Measurements from ENCODE around the gene SOX30.

The SOX30 gene

GRCh38 chr5:157606046-157606445 is 46.2 kb downstream of the SOX30 start:
- DNase-seq (ENCODE audit: low read depth, low spot score) = no peak
- no peak overlapping the region for H3K9ac ChIP-seq (ENCODE audit: insufficient read length)
- no peaks in the 10 kb centered on the region for H3K9me3 ChIP-seq (ENCODE audit: low read depth, low read length)
- H3K36me3 ChIP-seq (ENCODE audit: insufficient read depth, low read length) = no peaks in the 10 kb centered on the region
- no peak overlapping the region for H3K4me3 ChIP-seq
- TF ChIP-seq POLR2AphosphoS5 (IDR thresholded peaks at IDR 0.05; ENCODE audit: borderline replicate concordance, low read depth, low read length) (no peak), EZH2 (IDR thresholded peaks at IDR 0.05) (no peak), FOXP2 (optimal IDR thresholded peaks at IDR 0.05; ENCODE audit: control extremely low read depth, extremely low read length, insufficient read depth) (no peak)
- H3K27ac ChIP-seq = no peak overlapping the region

GRCh38 chr5:157603333-157604190 is 48.7 kb downstream of the SOX30 start:
- Histone ChIP-seq H3K27ac (no peak overlapping the region), H3K9ac (ENCODE audit: insufficient read length) (no peak overlapping the region), H3K9me3 (ENCODE audit: low read depth, low read length) (no peaks in the 10 kb centered on the region), H3K4me3 (no peak overlapping the region), H3K36me3 (ENCODE audit: insufficient read depth, low read length) (no peaks in the 10 kb centered on the region)
- TF ChIP-seq POLR2AphosphoS5 (IDR thresholded peaks at IDR 0.05; ENCODE audit: borderline replicate concordance, low read depth, low read length) = no peak
- no peak for TF ChIP-seq EZH2 (IDR thresholded peaks at IDR 0.05)
- no peak for TF ChIP-seq FOXP2 (optimal IDR thresholded peaks at IDR 0.05; ENCODE audit: control extremely low read depth, extremely low read length, insufficient read depth)
- DNase-seq (ENCODE audit: low read depth, low spot score) = no peak

GRCh38 chr5:157602505-157602904 is 49.7 kb downstream of the SOX30 start:
- no peak overlapping the region for H3K27ac ChIP-seq
- no peaks in the 10 kb centered on the region for H3K36me3 ChIP-seq (ENCODE audit: insufficient read depth, low read length)
- no peak overlapping the region for H3K9ac ChIP-seq (ENCODE audit: insufficient read length)
- H3K4me3 ChIP-seq = no peak overlapping the region
- DNase-seq (ENCODE audit: low read depth, low spot score) = no peak
- H3K9me3 ChIP-seq (ENCODE audit: low read depth, low read length) = no peaks in the 10 kb centered on the region
- TF ChIP-seq EZH2 (IDR thresholded peaks at IDR 0.05) (no peak), FOXP2 (optimal IDR thresholded peaks at IDR 0.05; ENCODE audit: control extremely low read depth, extremely low read length, insufficient read depth) (no peak), POLR2AphosphoS5 (IDR thresholded peaks at IDR 0.05; ENCODE audit: borderline replicate concordance, low read depth, low read length) (no peak)

- no peak for DNase-seq (ENCODE audit: low read depth, low spot score)
- no peaks in the 10 kb centered on the region for H3K9me3 ChIP-seq (ENCODE audit: low read depth, low read length)
- H3K36me3 ChIP-seq (ENCODE audit: insufficient read depth, low read length) = no peaks in the 10 kb centered on the region
- H3K4me3 ChIP-seq = no peak overlapping the region
- TF ChIP-seq FOXP2 (optimal IDR thresholded peaks at IDR 0.05; ENCODE audit: control extremely low read depth, extremely low read length, insufficient read depth) (no peak), EZH2 (IDR thresholded peaks at IDR 0.05) (no peak), POLR2AphosphoS5 (IDR thresholded peaks at IDR 0.05; ENCODE audit: borderline replicate concordance, low read depth, low read length) (no peak)
- no peak overlapping the region for H3K9ac ChIP-seq (ENCODE audit: insufficient read length)
- no peak overlapping the region for H3K27ac ChIP-seq
These were observed 52.0 kb downstream of the SOX30 start for GRCh38 chr5:157600252-157600651.

- Histone ChIP-seq H3K36me3 (ENCODE audit: insufficient read depth, low read length) (no peaks in the 10 kb centered on the region), H3K9ac (ENCODE audit: insufficient read length) (no peak overlapping the region), H3K9me3 (ENCODE audit: low read depth, low read length) (no peaks in the 10 kb centered on the region), H3K4me3 (no peak overlapping the region), H3K27ac (no peak overlapping the region)
- TF ChIP-seq POLR2AphosphoS5 (IDR thresholded peaks at IDR 0.05; ENCODE audit: borderline replicate concordance, low read depth, low read length) = no peak
- no peak for TF ChIP-seq EZH2 (IDR thresholded peaks at IDR 0.05)
- no peak for TF ChIP-seq FOXP2 (optimal IDR thresholded peaks at IDR 0.05; ENCODE audit: control extremely low read depth, extremely low read length, insufficient read depth)
- DNase-seq (ENCODE audit: low read depth, low spot score) = no peak
These were observed 52.7 kb downstream of the SOX30 start for GRCh38 chr5:157599565-157599964.

- H3K9ac ChIP-seq (ENCODE audit: insufficient read length) = no peak overlapping the region
- TF ChIP-seq FOXP2 (optimal IDR thresholded peaks at IDR 0.05; ENCODE audit: control extremely low read depth, extremely low read length, insufficient read depth) (no peak), EZH2 (IDR thresholded peaks at IDR 0.05) (no peak), POLR2AphosphoS5 (IDR thresholded peaks at IDR 0.05; ENCODE audit: borderline replicate concordance, low read depth, low read length) (no peak)
- H3K9me3 ChIP-seq (ENCODE audit: low read depth, low read length) = no peaks in the 10 kb centered on the region
- DNase-seq (ENCODE audit: low read depth, low spot score) = no peak
- no peak overlapping the region for H3K27ac ChIP-seq
- H3K4me3 ChIP-seq = no peak overlapping the region
- H3K36me3 ChIP-seq (ENCODE audit: insufficient read depth, low read length) = no peaks in the 10 kb centered on the region
These were observed 53.8 kb downstream of the SOX30 start for GRCh38 chr5:157598350-157598936.

GRCh38 chr5:157597277-157597676 is 55.0 kb downstream of the SOX30 start:
- Histone ChIP-seq H3K27ac (no peak overlapping the region), H3K36me3 (ENCODE audit: insufficient read depth, low read length) (no peaks in the 10 kb centered on the region), H3K9me3 (ENCODE audit: low read depth, low read length) (no peaks in the 10 kb centered on the region), H3K4me3 (no peak overlapping the region), H3K9ac (ENCODE audit: insufficient read length) (no peak overlapping the region)
- TF ChIP-seq EZH2 (IDR thresholded peaks at IDR 0.05) = no peak
- no peak for TF ChIP-seq FOXP2 (optimal IDR thresholded peaks at IDR 0.05; ENCODE audit: control extremely low read depth, extremely low read length, insufficient read depth)
- TF ChIP-seq POLR2AphosphoS5 (IDR thresholded peaks at IDR 0.05; ENCODE audit: borderline replicate concordance, low read depth, low read length) = no peak
- no peak for DNase-seq (ENCODE audit: low read depth, low spot score)

- no peak for TF ChIP-seq POLR2AphosphoS5 (IDR thresholded peaks at IDR 0.05; ENCODE audit: borderline replicate concordance, low read depth, low read length)
- no peak for TF ChIP-seq EZH2 (IDR thresholded peaks at IDR 0.05)
- no peak for TF ChIP-seq FOXP2 (optimal IDR thresholded peaks at IDR 0.05; ENCODE audit: control extremely low read depth, extremely low read length, insufficient read depth)
- Histone ChIP-seq H3K27ac (no peak overlapping the region), H3K9me3 (ENCODE audit: low read depth, low read length) (0 out of 2 replicates have a peak, but pooled peaks cover 3% of the 10 kb centered on the region), H3K4me3 (no peak overlapping the region), H3K36me3 (ENCODE audit: insufficient read depth, low read length) (no peaks in the 10 kb centered on the region), H3K9ac (ENCODE audit: insufficient read length) (no peak overlapping the region)
- DNase-seq (ENCODE audit: low read depth, low spot score) = no peak
These were observed 55.8 kb downstream of the SOX30 start for GRCh38 chr5:157596487-157596886.

Measured in SK-N-MC (cell line).